K562 (cell line): Measurements from ENCODE around the gene SDHC. TPM values are rescaled to one million over a fixed set of nuclear protein-coding genes. Genes with fewer than 3 reads are reported as not detected.

Source experiments
- ARNT ChIP-seq, 2 experiments: fragments of 450-650 bp; IDR thresholded peaks; 2 replicates each; pipeline ENCODE4 v1.6.1; 2016; ENCODE audit warnings: mild to moderate bottlenecking in 1 of 2
- CREM ChIP-seq: IDR thresholded peaks from 2 replicates; pipeline ENCODE4 v1.6.1; 2014; ENCODE audit warnings: antibody characterized with exemption, low read depth
- GABPB1 ChIP-seq: sonication (generic); formaldehyde crosslinking; IDR thresholded peaks from 2 replicates; pipeline ENCODE4 v1.8.0; 2022; ENCODE audit warnings: mild to moderate bottlenecking, missing genetic modification reagents
- TEAD1 ChIP-seq, 2 experiments: fragments of 450-650 bp in 1 of 2; sonication (generic) in 1 of 2; formaldehyde crosslinking; IDR thresholded peaks; 2 replicates each; pipeline versions ENCODE4 v1.4.0 to v1.8.0; 2020 to 2022; ENCODE audit warnings: mild to moderate bottlenecking in 2 of 2, missing genetic modification reagents in 1 of 2
- ZNF444 ChIP-seq: fragments of 250-450 bp; sonication (Bioruptor Pico); IDR thresholded peaks from 2 replicates; pipeline ENCODE4 v1.4.0; 2020; ENCODE audit warnings: mild to moderate bottlenecking, moderate library complexity
- ZNF668 ChIP-seq: fragments of 250-450 bp; sonication (Bioruptor Pico); IDR thresholded peaks from 2 replicates; pipeline ENCODE4 v1.8.0; 2022; ENCODE audit warnings: mild to moderate bottlenecking, inconsistent platforms
- polyA plus RNA-seq, 8 experiments: library from polyadenylated mRNA; depleted of rRNA in 4 of 8; stranded (reverse) in 5 of 8; unstranded in 3 of 8; fragments of >200 nt; fragmentation: Nextera tagmentation in 2 of 8; fragmentation: Illumina TruSeq in 1 of 8; extraction: Ambion mirVana in 2 of 8; extraction: Trizol in 1 of 8; gene quantifications; 2 replicates each; pipeline versions ENCODE4 v1.2.1 to v1.2.3, GENCODE V29; 2011 to 2014; ENCODE audit warnings: inconsistent platforms in 1 of 8, missing spikeins in 1 of 8
- total RNA-seq, 7 experiments: library from RNA; depleted of rRNA in 6 of 7; stranded (reverse); fragments of >200 nt in 6 of 7; fragmentation: Illumina TruSeq in 2 of 7; extraction: Trizol in 2 of 7; gene quantifications; 2 replicates each; pipeline versions ENCODE4 v1.2.1 to v1.2.3, GENCODE V29; 2011 to 2021; ENCODE audit warnings: low replicate concordance in 1 of 7
- TF ChIP-seq, protein P1 (sequence below), 3 experiments: fragments of 200-800 bp in 1 of 3; fragments of 250-450 bp in 1 of 3; fragments of 450-650 bp in 1 of 3; sonication (Bioruptor Pico) in 1 of 3; sonication (Bioruptor generic) in 1 of 3; formaldehyde crosslinking in 1 of 3; IDR thresholded peaks; 2 replicates each; pipeline versions ENCODE4 v1.6.1 to v1.8.0; 2016 to 2022; ENCODE audit warnings: mild to moderate bottlenecking in 2 of 3, missing genetic modification characterization in 2 of 3, missing compliant biosample characterization in 1 of 3, moderate library complexity in 1 of 3
- TF ChIP-seq, protein P2 (sequence below): fragments of 450-650 bp; conservative IDR thresholded peaks from 2 replicates; pipeline ENCODE4 v1.6.1; 2016; ENCODE audit warnings: missing genetic modification characterization, low read depth, mild to moderate bottlenecking, control low read depth, missing compliant biosample characterization
- TF ChIP-seq, protein P3 (sequence below): sonication (generic); formaldehyde crosslinking; IDR thresholded peaks from 2 replicates; pipeline ENCODE4 v1.8.0; 2022; ENCODE audit warnings: mild to moderate bottlenecking, missing genetic modification reagents

The SDHC gene
- total and polyA plus RNA-seq, 9 of the 15 experiments (the other 6 are each of a cell fraction or from before 2014, with no cell fraction given), result 7.7 to 309 (median 174) TPM

DNA sequence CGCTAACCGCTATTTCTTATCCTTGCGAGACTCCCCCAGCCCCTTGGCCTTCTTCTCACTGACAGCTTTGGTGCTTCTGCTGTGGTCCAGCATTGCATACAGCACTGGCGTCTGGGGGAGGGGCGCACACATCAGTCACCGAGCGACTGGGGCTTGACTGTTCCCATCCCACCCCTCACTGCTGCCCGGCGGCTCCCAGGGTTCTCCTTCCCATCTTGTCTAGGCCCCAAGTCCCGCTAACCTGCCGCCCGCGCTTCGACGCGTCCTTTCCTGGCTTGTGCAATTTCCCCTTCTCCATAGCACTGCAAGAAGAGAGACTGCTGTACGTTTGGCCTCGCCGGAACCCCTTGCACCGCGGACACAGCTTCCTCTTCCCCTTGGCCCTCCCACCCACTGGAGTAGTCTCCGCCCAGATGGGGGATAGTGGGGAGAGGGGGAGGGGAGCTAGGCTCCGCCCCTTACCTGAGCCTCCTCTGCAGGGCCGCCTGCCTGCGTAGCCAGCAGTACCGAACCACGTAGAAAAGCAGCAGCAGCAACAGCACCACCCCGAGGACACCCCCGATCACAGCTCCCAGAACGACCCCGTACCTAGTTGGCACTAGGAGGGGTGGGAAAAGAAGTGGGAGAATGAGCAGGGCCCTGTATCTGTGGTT lies 8.2 kb upstream of the SDHC start (continued):
- TF ChIP-seq ZNF668 (CRISPR knock-in tag), result no peak
- peak; percentile 58; the same call in 1 of the 2 replicates for TF ChIP-seq CREM
- peak; percentile 32; the same call in 1 of the 2 replicates for TF ChIP-seq GABPB1 (CRISPR knock-in tag)
- TF ChIP-seq ZNF444, result peak; percentile 99
- TF ChIP-seq, protein P1, sequence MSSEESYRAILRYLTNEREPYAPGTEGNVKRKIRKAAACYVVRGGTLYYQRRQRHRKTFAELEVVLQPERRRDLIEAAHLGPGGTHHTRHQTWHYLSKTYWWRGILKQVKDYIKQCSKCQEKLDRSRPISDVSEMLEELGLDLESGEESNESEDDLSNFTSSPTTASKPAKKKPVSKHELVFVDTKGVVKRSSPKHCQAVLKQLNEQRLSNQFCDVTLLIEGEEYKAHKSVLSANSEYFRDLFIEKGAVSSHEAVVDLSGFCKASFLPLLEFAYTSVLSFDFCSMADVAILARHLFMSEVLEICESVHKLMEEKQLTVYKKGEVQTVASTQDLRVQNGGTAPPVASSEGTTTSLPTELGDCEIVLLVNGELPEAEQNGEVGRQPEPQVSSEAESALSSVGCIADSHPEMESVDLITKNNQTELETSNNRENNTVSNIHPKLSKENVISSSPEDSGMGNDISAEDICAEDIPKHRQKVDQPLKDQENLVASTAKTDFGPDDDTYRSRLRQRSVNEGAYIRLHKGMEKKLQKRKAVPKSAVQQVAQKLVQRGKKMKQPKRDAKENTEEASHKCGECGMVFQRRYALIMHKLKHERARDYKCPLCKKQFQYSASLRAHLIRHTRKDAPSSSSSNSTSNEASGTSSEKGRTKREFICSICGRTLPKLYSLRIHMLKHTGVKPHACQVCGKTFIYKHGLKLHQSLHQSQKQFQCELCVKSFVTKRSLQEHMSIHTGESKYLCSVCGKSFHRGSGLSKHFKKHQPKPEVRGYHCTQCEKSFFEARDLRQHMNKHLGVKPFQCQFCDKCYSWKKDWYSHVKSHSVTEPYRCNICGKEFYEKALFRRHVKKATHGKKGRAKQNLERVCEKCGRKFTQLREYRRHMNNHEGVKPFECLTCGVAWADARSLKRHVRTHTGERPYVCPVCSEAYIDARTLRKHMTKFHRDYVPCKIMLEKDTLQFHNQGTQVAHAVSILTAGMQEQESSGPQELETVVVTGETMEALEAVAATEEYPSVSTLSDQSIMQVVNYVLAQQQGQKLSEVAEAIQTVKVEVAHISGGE (CRISPR knock-in tag; IDR thresholded peaks at IDR 0.05), result peak in 1 of 3 experiments; percentile 80; a peak in 2 of 6 replicates
- TF ChIP-seq TEAD1 (CRISPR knock-in tag; IDR thresholded peaks at IDR 0.05), result 0 out of 4 replicates have a peak, but pooled peaks of 1 of the 2 experiments have one; percentile 39
- TF ChIP-seq, protein P2, sequence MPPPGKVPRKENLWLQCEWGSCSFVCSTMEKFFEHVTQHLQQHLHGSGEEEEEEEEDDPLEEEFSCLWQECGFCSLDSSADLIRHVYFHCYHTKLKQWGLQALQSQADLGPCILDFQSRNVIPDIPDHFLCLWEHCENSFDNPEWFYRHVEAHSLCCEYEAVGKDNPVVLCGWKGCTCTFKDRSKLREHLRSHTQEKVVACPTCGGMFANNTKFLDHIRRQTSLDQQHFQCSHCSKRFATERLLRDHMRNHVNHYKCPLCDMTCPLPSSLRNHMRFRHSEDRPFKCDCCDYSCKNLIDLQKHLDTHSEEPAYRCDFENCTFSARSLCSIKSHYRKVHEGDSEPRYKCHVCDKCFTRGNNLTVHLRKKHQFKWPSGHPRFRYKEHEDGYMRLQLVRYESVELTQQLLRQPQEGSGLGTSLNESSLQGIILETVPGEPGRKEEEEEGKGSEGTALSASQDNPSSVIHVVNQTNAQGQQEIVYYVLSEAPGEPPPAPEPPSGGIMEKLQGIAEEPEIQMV, result no peak
- no peak for TF ChIP-seq ARNT (IDR thresholded peaks at IDR 0.05)
- TF ChIP-seq, protein P3, sequence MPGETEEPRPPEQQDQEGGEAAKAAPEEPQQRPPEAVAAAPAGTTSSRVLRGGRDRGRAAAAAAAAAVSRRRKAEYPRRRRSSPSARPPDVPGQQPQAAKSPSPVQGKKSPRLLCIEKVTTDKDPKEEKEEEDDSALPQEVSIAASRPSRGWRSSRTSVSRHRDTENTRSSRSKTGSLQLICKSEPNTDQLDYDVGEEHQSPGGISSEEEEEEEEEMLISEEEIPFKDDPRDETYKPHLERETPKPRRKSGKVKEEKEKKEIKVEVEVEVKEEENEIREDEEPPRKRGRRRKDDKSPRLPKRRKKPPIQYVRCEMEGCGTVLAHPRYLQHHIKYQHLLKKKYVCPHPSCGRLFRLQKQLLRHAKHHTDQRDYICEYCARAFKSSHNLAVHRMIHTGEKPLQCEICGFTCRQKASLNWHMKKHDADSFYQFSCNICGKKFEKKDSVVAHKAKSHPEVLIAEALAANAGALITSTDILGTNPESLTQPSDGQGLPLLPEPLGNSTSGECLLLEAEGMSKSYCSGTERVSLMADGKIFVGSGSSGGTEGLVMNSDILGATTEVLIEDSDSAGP, result peak; percentile 52; the same call in 1 of the 2 replicates
